UCSD-AML1 (cell line): ENCODE measurements around the gene EIF6.
A peak's percentile ranks its signal among the peaks of the same experiment; 100 is the strongest.

Source experiments
- DNase-seq: peaks from one replicate; lab custom pipeline; 2025; ENCODE audit not compliant: unreplicated experiment; lab: John Stamatoyannopoulos, UW

Gene EIF6

GRCh38 chr20:35314816-35315631, 30.5 kb upstream of the EIF6 start:
- no peak for DNase-seq

DNA sequence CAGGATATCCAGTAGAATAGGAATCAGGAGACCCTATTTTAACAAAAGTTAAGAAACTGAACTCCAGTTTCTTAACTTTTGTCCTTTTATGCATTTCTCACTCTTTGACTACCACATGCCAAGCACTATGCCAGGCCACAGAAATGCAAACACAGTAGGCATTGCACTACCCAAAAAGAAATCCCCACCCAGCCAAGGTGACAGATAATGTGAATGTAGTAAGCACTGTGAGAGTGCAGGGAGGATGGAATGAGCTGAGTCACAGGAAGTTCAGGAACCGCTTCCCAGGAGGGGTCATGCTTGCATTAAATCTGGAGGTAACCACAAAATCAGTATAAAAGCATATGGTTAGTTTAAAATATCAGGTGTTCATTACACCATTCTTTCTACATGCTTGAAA, 27.7 kb upstream of the EIF6 start:
- DNase-seq, result no peak

DNA sequence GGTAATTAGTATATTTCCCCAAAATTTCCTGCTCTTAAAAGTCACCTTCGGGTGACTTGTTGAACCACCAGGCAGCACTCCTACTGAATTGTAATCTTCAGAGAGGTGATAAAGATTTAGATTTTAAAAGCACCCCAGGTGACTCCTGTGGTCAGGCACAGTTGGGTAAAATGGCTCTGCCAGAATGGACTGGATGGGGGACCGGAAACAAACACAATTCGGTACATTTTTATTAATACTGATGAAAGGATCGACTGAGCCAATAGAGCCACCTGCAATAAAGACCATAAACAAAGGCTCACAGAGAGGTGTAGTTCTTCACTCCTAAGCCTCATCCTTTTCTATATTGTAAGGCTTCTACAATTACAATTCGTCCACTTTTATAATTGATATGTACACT, 27.2 kb upstream of the EIF6 start:
- no peak for DNase-seq

GRCh38 chr20:35311409-35311808, 26.8 kb upstream of the EIF6 start:
- DNase-seq, result no peak

DNA sequence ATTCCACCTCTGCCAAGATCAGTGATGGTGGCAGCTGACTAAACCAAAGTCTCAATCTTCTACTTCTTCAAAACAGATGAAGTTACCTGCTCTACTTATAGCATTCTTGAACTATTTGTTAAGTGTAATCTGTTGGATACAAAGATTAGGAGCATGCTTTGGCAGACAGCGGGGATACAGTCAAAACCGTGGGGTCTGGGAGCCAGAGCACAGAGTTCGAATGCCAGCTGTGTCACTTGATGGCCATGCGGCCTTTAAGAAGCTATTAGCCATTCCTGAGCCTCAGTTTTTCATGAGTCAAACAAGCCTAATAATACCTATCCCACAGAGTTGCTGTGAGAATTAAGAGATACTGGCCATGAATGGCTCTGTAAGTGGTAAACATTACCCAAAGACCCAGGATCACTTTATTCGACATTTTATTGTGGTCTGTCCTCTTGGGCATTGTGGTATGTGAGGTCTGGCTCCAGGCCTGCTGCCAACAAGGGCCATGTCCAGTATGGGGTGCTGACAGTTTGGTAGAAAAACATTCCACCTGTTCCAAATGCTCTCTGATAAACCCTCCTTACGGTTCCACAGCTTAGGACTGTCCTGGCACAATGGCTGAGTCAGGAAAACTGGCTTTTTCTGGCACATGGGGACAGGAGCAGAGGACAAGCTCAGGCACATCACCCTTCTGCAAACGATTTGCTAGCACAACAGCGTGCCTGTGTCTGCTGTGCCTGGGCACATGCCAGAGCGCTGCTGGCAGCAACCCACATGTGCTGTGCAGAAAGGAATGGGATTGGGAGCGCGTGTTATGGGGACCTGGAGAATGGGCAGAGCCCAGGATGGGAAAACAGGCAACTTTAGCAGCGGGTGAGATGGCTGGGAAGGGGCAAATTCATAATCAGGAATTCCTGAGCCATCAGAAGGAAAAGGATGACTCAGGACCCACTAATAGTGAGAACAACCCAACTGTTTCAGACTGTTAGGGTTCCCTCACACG, 23.4 kb upstream of the EIF6 start:
- DNase-seq, result no peak

DNA sequence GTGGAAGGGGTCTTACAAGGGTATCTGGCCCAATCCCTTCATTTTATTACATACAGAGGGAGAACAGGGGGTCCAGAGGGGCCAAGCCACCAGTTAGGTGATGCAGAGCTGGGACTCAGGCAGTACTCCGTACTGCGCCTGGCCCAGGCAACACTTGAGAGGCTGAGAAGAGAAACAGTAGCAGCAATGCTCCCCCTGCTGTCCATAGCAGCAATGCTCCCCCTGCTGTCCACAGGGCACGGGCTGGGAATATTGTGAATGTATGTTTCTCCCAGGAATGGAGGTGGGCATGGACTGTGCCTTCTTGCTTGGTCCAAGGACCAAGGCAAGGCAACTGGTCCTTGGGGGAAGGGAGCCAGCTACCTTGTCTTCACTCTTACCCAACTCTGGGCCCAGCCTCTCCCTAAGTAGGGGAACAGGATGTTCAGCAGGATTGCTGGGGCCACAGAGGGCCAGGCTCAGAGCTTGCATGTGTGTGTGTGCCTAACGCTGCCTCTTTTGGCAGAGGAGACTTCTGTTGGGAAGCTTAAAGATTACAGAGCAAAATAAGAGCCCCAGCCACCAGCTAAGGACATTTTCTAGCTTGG, 22.5 kb upstream of the EIF6 start:
- DNase-seq, result peak; percentile 41

- DNase-seq, result no peak
These were observed 21.3 kb upstream of the EIF6 start for GRCh38 chr20:35305682-35306556.

DNA sequence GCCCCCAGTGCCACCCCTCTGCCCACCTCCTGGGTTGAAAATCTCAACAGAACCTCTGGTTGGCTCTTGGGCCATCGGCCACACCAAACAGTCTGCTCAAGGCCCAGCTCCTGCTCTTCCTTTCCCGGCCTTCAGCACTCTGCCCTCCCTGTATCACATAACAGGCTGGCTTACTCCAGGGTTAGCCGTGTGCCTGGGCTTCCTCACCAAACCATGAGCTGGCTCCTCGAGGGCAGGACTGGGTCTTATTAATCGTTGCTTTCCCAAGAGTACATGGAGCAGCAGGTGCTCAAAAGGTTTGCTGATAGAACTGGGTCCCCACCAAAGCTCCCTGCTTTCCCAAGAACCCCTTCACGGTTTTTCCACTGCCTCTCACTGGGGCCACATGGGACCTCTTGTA, 20.4 kb upstream of the EIF6 start:
- DNase-seq, result no peak

DNA sequence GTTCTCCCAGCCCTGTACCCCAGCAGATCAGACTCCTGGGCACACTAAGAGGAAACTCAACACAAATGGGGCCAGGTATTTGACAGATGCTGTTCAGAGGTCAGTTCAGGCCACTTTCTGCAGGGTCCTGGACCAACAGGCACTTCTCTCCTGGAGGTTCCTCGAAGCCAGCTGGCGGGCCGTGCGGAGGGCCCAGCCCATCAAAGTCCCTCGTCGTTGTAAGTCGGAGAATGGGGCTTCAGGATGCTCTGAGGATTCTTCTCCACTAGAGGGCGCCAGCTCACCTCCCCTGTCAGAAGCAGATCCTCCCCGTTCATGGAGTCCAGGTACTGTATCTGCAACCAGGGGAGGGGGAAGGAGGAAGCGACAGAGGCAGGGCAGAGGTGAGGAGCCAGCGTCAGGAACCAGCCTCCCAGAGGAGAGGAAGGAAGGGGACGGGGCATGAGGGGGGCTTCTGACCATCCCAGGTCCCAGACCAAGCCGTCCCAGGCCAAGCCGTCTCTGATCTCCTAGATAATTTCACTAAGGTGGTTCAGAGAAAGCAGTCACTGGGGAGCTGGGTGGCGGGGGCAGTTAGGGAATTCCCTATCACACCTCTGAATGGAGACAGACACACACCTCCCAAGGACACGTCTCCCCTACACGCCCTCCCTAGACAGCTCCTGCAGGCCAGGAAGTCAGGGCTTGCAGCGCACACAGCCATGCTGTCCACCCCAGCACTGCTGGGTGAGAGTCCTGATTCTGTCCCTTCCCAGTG, 19.3 kb upstream of the EIF6 start:
- peak; percentile 62 for DNase-seq

GRCh38 chr20:35303382-35303734, 18.8 kb upstream of the EIF6 start:
- DNase-seq, result no peak

DNA sequence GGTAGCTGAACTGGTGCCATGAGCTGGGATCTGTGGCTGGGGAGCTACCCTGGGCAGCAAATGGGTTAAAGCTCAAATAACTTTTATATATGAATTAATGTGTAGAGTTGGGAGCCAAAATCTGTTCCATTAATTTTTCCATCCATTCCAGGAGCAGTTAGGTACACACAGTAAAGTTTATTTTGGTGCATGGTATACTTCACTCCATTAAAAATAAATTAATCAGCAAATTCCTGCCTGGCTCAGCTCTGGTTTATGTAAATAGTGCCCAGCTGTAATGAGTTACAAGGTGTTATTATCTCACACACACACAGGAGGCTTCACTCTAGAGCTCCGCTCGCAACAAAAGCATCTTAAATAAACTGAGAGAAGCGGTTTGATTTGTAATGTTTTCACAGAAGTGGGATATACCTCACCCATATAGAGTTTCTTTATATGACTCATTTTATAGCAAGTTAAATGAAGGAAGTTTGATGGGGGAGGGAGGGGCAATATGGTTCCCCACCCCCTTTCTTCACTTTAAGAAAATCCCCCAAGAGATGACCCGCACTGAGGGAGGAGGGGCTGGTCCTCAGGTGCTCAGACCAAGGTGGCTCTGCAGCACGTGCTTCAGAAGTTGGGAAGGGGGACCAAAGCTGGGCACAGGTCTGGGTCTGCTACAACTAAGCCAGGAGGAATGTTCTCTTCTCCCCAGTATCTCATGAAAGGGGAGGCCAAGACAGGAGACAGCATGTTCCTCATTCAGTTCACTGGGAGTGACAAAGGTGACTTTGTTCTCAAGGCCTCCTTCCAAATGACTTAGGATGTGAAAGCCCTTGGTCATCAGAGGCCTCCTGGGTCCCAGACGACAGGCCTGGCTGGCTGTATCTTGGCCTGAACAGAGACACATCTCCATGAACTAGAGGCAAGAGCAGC, 18.1 kb upstream of the EIF6 start:
- no peak for DNase-seq

DNA sequence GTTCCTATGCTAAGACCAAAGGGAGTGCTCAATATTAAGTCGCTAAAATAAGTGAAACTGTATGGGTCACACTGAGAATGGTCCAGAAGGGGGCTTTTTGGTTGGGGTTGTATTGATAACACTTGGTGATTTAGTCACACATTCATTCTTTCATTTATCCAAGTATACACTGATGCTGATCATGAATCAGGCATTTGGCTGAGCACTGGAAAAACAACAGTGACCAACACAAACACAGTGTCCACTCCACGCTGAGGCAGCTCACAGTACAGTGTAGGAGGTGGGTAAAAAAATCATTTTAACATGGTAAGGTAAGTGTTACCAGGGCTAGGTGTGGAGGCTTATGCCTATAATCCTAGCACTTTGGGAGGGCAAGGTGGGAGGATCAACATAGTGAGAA, 16.9 kb upstream of the EIF6 start:
- DNase-seq, result no peak

GRCh38 chr20:35300469-35301262, 16.1 kb upstream of the EIF6 start:
- DNase-seq, result no peak

DNA sequence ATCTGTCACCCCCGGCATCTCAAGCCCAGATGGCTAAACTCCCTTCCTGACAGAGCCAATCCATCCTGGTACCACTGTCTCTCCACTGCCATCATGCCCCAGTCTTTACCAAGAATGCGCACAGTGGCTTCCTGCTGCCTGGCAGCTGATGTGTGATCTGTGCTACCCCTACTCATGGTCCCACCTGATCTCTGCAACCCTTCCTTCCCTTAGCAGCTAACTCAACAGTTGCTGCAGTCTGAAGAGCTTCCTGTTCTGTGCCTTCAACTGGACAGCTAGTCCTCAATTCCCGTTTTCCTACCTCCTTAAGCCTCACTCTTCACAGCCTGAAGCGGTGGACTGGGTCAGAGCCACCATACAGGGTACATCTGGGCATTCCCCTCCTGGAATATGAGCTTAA, 15.2 kb upstream of the EIF6 start:
- DNase-seq, result no peak

GRCh38 chr20:35298264-35298663, 13.7 kb upstream of the EIF6 start:
- no peak for DNase-seq

GRCh38 chr20:35297740-35298139, 13.2 kb upstream of the EIF6 start:
- no peak for DNase-seq

DNA sequence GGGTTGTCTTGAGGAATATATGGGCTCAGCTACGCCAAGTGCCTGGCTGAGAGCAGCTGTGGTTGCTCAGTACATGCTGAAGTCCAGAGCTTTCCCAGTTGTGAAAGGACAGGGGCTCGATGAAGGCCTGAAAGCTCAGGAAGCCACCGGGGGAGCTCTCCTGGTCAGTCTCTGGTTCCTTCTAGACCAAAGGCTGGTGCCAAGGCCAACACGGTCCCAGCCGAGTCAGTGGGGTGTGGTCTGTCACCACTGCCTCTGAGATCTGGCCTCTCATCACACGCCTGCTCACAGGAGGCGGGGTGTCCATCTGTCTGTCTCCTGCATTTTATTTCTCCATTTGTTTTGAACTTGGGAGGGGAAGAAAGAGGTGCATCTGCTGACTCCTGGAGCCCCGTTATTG, 12.6 kb upstream of the EIF6 start:
- DNase-seq, result no peak

GRCh38 chr20:35296101-35296554, 11.6 kb upstream of the EIF6 start:
- no peak for DNase-seq
